ENCODE measurements around the gene SLC35F6.

GRCh38 chr2:26764078-26764887, at the start of gene SLC35F6:
- TF ChIP-seq, protein P1, sequence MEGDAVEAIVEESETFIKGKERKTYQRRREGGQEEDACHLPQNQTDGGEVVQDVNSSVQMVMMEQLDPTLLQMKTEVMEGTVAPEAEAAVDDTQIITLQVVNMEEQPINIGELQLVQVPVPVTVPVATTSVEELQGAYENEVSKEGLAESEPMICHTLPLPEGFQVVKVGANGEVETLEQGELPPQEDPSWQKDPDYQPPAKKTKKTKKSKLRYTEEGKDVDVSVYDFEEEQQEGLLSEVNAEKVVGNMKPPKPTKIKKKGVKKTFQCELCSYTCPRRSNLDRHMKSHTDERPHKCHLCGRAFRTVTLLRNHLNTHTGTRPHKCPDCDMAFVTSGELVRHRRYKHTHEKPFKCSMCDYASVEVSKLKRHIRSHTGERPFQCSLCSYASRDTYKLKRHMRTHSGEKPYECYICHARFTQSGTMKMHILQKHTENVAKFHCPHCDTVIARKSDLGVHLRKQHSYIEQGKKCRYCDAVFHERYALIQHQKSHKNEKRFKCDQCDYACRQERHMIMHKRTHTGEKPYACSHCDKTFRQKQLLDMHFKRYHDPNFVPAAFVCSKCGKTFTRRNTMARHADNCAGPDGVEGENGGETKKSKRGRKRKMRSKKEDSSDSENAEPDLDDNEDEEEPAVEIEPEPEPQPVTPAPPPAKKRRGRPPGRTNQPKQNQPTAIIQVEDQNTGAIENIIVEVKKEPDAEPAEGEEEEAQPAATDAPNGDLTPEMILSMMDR (conservative IDR thresholded peaks at IDR 0.05; ENCODE audit: low read depth, low read length) = no peak
- no peak for TF ChIP-seq EZH2 (IDR thresholded peaks at IDR 0.05; ENCODE audit: low read length, unreplicated experiment)
